ENCODE measurements around the gene WFDC11. TPM values are rescaled to one million over a fixed set of nuclear protein-coding genes. Genes with fewer than 3 reads are reported as not detected.
"Not testable (repeated sequence)": the region's sequence is repeated elsewhere in the genome, so short reads cannot be mapped to it uniquely, and the experiment has no call there.

The WFDC11 gene
- total RNA-seq, 2 experiments from 2014 or later, result not detected

DNA sequence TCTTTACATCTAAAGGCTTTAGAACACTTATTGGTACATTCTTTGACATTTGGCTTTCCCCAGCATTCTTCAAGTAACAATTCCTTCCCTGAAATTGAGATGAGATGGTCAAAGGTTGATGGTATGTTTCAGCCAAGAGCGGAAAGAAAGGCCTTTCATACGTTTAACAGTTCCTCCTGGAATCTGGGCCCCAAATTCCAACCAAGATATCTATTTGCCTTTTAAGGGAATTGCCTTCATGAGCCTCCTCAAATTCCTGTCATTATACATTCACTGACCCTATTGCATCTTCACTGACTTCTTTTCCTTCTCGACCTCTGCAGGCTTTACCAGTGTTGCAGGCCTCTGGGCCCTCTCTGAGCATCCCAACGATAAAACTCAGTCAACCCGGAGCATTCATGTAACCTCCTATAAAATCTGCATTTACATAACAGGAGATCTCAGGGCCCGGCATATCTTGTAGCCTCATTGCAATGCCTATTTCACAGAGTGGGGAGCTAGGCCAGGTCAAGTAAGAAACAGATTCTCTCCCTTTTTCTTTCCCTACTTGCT, 20.7 kb downstream of the WFDC11 start:
- no peak for DNase-seq (ENCODE audit: low spot score)
- Histone ChIP-seq H2AFZ (ENCODE audit: low read length) (no peak overlapping the region), H3K9me2 (ENCODE audit: insufficient read depth, low read length) (no peaks in the 10 kb centered on the region), H3K4me1 (ENCODE audit: insufficient read depth, low read length, poor library complexity, severe bottlenecking) (no peaks in the 10 kb centered on the region), H4K20me1 (ENCODE audit: insufficient read depth, low read length) (no peaks in the 10 kb centered on the region), H3K9me3 (ENCODE audit: low read length) (no peaks in the 10 kb centered on the region), H3K4me2 (ENCODE audit: low read length) (no peak overlapping the region), H3K36me3 (ENCODE audit: insufficient read depth, low read length) (no peaks in the 10 kb centered on the region), H3K4me3 (ENCODE audit: low read depth, low read length, poor library complexity, severe bottlenecking) (no peak overlapping the region), H3K79me2 (ENCODE audit: insufficient read depth, low read depth, low read length) (no peaks in the 10 kb centered on the region), H3K27ac (ENCODE audit: low read depth, low read length, poor library complexity, severe bottlenecking) (no peak overlapping the region)
- TF ChIP-seq, protein P1, sequence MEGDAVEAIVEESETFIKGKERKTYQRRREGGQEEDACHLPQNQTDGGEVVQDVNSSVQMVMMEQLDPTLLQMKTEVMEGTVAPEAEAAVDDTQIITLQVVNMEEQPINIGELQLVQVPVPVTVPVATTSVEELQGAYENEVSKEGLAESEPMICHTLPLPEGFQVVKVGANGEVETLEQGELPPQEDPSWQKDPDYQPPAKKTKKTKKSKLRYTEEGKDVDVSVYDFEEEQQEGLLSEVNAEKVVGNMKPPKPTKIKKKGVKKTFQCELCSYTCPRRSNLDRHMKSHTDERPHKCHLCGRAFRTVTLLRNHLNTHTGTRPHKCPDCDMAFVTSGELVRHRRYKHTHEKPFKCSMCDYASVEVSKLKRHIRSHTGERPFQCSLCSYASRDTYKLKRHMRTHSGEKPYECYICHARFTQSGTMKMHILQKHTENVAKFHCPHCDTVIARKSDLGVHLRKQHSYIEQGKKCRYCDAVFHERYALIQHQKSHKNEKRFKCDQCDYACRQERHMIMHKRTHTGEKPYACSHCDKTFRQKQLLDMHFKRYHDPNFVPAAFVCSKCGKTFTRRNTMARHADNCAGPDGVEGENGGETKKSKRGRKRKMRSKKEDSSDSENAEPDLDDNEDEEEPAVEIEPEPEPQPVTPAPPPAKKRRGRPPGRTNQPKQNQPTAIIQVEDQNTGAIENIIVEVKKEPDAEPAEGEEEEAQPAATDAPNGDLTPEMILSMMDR (conservative IDR thresholded peaks at IDR 0.05; ENCODE audit: low read length), result no peak
- no peak for TF ChIP-seq EZH2phosphoT487 (IDR thresholded peaks at IDR 0.05; ENCODE audit: borderline replicate concordance, low read depth, low read length)
- POLR2A ChIA-PET, result no interaction called here
- CTCF ChIA-PET (ENCODE audit: unreplicated experiment), result no interaction called here
- BruUV-seq (replicated peaks), result no TSS peak
- intact Hi-C loops (cut with micrococcal nuclease; ENCODE audit: unreplicated experiment), result no loop called here

DNA sequence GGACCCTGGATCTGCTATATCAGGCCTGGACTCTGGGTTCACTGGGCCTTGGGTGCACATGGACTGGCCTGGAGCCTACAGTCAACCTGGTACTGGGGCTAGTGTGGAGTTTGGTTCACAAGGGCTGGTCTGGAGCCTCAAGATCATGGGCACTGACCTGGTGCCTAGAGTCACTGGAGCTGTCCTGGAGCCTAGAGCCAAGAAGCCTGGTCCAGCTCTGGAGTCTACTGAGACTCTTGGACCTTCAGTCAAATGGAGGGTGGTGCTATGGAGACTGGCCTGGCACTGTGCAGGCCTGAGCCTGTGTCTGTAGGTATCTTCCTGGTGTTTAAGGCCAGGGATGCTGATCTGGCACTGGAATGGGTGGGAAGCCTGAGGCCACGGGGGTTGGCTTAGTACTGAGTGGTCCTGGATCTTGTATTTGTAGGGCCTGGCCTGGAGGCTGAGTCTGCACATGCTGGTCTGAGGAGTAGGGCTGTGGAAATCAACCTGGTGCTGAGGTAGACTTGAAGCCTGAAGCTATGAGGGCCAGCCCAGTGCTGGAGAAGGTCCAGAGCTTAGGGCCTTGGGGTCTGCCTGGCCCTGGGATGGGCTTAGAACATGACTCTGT, 22.5 kb downstream of the WFDC11 start:
- no peaks in the 10 kb centered on the region for H3K9me2 ChIP-seq (ENCODE audit: insufficient read depth, low read length)
- POLR2A ChIA-PET, result interaction anchor here (0.7 kb wide), 1 partner anchor 59 kb away, joined by 5 read pairs; no protein-coding TSS in a partner anchor
- no peak for TF ChIP-seq EZH2phosphoT487 (IDR thresholded peaks at IDR 0.05; ENCODE audit: borderline replicate concordance, low read depth, low read length)
- TF ChIP-seq, protein P1 (conservative IDR thresholded peaks at IDR 0.05; ENCODE audit: low read length), result no peak
- H3K4me3 ChIP-seq (ENCODE audit: low read depth, low read length, poor library complexity, severe bottlenecking), result no peak overlapping the region
- intact Hi-C loops (cut with micrococcal nuclease; ENCODE audit: unreplicated experiment), result no loop called here
- H3K79me2 ChIP-seq (ENCODE audit: insufficient read depth, low read depth, low read length), result no peaks in the 10 kb centered on the region
- H3K9me3 ChIP-seq (ENCODE audit: low read length), result no peaks in the 10 kb centered on the region
- no peak for DNase-seq (ENCODE audit: low spot score)
- H3K4me2 ChIP-seq (ENCODE audit: low read length), result no peak overlapping the region
- CTCF ChIA-PET (ENCODE audit: unreplicated experiment), result no interaction called here
- H3K4me1 ChIP-seq (ENCODE audit: insufficient read depth, low read length, poor library complexity, severe bottlenecking), result no peaks in the 10 kb centered on the region
- H3K36me3 ChIP-seq (ENCODE audit: insufficient read depth, low read length), result no peaks in the 10 kb centered on the region
- no peak overlapping the region for H3K27ac ChIP-seq (ENCODE audit: low read depth, low read length, poor library complexity, severe bottlenecking)
- H4K20me1 ChIP-seq (ENCODE audit: insufficient read depth, low read length), result no peaks in the 10 kb centered on the region
- no TSS peak for BruUV-seq (replicated peaks)
- H2AFZ ChIP-seq (ENCODE audit: low read length), result no peak overlapping the region

DNA sequence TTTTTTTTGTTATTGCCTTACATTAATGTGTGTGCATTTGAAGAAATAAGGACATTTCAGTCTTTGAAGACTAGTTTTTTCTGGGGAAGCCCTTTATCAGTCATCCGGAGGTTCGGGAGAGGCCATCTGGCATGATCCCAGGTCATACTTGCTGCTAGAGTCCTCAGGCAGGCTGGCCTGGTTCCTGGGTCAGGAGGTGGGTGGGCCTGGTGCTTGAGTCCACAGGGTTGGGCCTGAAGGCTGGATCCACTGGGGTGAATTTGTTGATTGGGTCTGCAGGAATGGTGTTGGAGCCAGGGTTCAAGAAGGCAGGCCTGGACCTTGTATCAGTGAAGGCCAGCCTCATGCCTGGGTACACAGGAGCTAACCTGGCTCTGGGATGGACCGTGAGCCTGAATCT, 23.2 kb downstream of the WFDC11 start:
- H2AFZ ChIP-seq (ENCODE audit: low read length), result no peak overlapping the region
- ChIA-PET CTCF (ENCODE audit: unreplicated experiment) (no interaction called here), POLR2A (no interaction called here)
- DNase-seq (ENCODE audit: low spot score), result no peak
- H3K9me2 ChIP-seq (ENCODE audit: insufficient read depth, low read length), result no peaks in the 10 kb centered on the region
- no peak overlapping the region for H3K4me2 ChIP-seq (ENCODE audit: low read length)
- intact Hi-C loops (cut with micrococcal nuclease; ENCODE audit: unreplicated experiment), result no loop called here
- H3K4me1 ChIP-seq (ENCODE audit: insufficient read depth, low read length, poor library complexity, severe bottlenecking), result no peaks in the 10 kb centered on the region
- no TSS peak for BruUV-seq (replicated peaks)
- H3K36me3 ChIP-seq (ENCODE audit: insufficient read depth, low read length), result no peaks in the 10 kb centered on the region
- H3K79me2 ChIP-seq (ENCODE audit: insufficient read depth, low read depth, low read length), result no peaks in the 10 kb centered on the region
- TF ChIP-seq EZH2phosphoT487 (IDR thresholded peaks at IDR 0.05; ENCODE audit: borderline replicate concordance, low read depth, low read length), result no peak
- TF ChIP-seq, protein P1 (conservative IDR thresholded peaks at IDR 0.05; ENCODE audit: low read length), result no peak
- no peaks in the 10 kb centered on the region for H4K20me1 ChIP-seq (ENCODE audit: insufficient read depth, low read length)
- no peak overlapping the region for H3K27ac ChIP-seq (ENCODE audit: low read depth, low read length, poor library complexity, severe bottlenecking)
- no peaks in the 10 kb centered on the region for H3K9me3 ChIP-seq (ENCODE audit: low read length)
- H3K4me3 ChIP-seq (ENCODE audit: low read depth, low read length, poor library complexity, severe bottlenecking), result no peak overlapping the region

DNA sequence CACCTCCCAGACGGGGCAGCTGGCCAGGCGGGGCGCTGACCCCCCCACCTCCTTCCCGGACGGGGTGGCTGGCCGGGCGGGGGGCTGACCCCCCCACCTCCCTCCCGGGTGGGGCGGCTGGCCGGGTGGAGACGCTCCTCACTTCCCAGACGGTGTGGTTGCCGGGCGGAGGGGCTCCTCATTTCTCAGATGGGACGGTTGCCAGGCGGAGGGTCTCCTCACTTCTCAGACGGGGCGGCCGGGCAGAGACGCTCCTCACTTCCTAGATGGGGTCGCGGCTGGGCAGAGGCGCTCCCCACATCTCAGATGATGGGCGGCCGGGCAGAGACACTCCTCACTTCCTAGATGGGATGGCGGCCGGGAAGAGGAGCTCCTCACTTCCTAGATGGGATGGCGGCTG, 24.2 kb downstream of the WFDC11 start:
- H3K4me2 ChIP-seq (ENCODE audit: low read length); H3K79me2 ChIP-seq (ENCODE audit: insufficient read depth, low read depth, low read length); H2AFZ ChIP-seq (ENCODE audit: low read length); H4K20me1 ChIP-seq (ENCODE audit: insufficient read depth, low read length); H3K9me2 ChIP-seq (ENCODE audit: insufficient read depth, low read length); H3K4me3 ChIP-seq (ENCODE audit: low read depth, low read length, poor library complexity, severe bottlenecking); POLR2A ChIA-PET; DNase-seq (ENCODE audit: low spot score); intact Hi-C loops (cut with micrococcal nuclease; ENCODE audit: unreplicated experiment); H3K9me3 ChIP-seq (ENCODE audit: low read length); CTCF ChIA-PET (ENCODE audit: unreplicated experiment); BruUV-seq (replicated peaks); H3K4me1 ChIP-seq (ENCODE audit: insufficient read depth, low read length, poor library complexity, severe bottlenecking); H3K36me3 ChIP-seq (ENCODE audit: insufficient read depth, low read length); H3K27ac ChIP-seq (ENCODE audit: low read depth, low read length, poor library complexity, severe bottlenecking): not testable (repeated sequence)

Data from OCI-LY7 (cell line).